Measurements from ENCODE around the gene JMY. TPM values are rescaled to one million over a fixed set of nuclear protein-coding genes. Genes with fewer than 3 reads are reported as not detected.

Gene JMY
- polyA plus RNA-seq, 1 experiment = 2.1 TPM

- ChIA-PET CTCF (no interaction called here), POLR2A (no interaction called here)
- Histone ChIP-seq H3K36me3 (ENCODE audit: control insufficient read depth, insufficient read depth, low read length) (no peaks in the 10 kb centered on the region), H3K27me3 (ENCODE audit: control insufficient read depth, insufficient read depth, low read length) (no peaks in the 10 kb centered on the region), H3K4me3 (ENCODE audit: low read depth, low read length) (no peak overlapping the region)
- no peak for DNase-seq (ENCODE audit: low read depth)
- no peak for TF ChIP-seq CTCF (IDR thresholded peaks at IDR 0.05; ENCODE audit: insufficient read depth, low read depth, low read length)
Observed at GRCh38 chr5:79206541-79206940, 29.4 kb upstream of the JMY start.

GRCh38 chr5:79209505-79209904 lies 26.4 kb upstream of the JMY start:
- POLR2A ChIA-PET = no interaction called here
- H3K36me3 ChIP-seq (ENCODE audit: control insufficient read depth, insufficient read depth, low read length) = no peaks in the 10 kb centered on the region
- no peak for TF ChIP-seq CTCF (IDR thresholded peaks at IDR 0.05; ENCODE audit: insufficient read depth, low read depth, low read length)
- CTCF ChIA-PET = interaction anchor here (0.5 to 0.6 kb wide), 3 partner anchors 20 to 300 kb away, joined by 3 read pairs; no protein-coding TSS in a partner anchor
- DNase-seq (ENCODE audit: low read depth) = no peak
- H3K4me3 ChIP-seq (ENCODE audit: low read depth, low read length) = no peak overlapping the region
- H3K27me3 ChIP-seq (ENCODE audit: control insufficient read depth, insufficient read depth, low read length) = no peaks in the 10 kb centered on the region

- ChIA-PET CTCF (no interaction called here), POLR2A (no interaction called here)
- no peak for DNase-seq (ENCODE audit: low read depth)
- TF ChIP-seq CTCF (IDR thresholded peaks at IDR 0.05; ENCODE audit: insufficient read depth, low read depth, low read length) = no peak
- no peak overlapping the region for H3K4me3 ChIP-seq (ENCODE audit: low read depth, low read length)
- H3K36me3 ChIP-seq (ENCODE audit: control insufficient read depth, insufficient read depth, low read length) = no peaks in the 10 kb centered on the region
- no peaks in the 10 kb centered on the region for H3K27me3 ChIP-seq (ENCODE audit: control insufficient read depth, insufficient read depth, low read length)
Observed at GRCh38 chr5:79224286-79224984, 11.5 kb upstream of the JMY start.

GRCh38 chr5:79225026-79225425 lies 10.9 kb upstream of the JMY start:
- no peak for DNase-seq (ENCODE audit: low read depth)
- ChIA-PET POLR2A (no interaction called here), CTCF (no interaction called here)
- no peaks in the 10 kb centered on the region for H3K36me3 ChIP-seq (ENCODE audit: control insufficient read depth, insufficient read depth, low read length)
- no peak for TF ChIP-seq CTCF (IDR thresholded peaks at IDR 0.05; ENCODE audit: insufficient read depth, low read depth, low read length)
- no peaks in the 10 kb centered on the region for H3K27me3 ChIP-seq (ENCODE audit: control insufficient read depth, insufficient read depth, low read length)
- H3K4me3 ChIP-seq (ENCODE audit: low read depth, low read length) = no peak overlapping the region

- ChIA-PET CTCF (interaction anchor here (1.2 kb wide), 1 partner anchor 9 kb away, joined by 3 read pairs; no protein-coding TSS in a partner anchor), POLR2A (no interaction called here)
- H3K36me3 ChIP-seq (ENCODE audit: control insufficient read depth, insufficient read depth, low read length) = no peaks in the 10 kb centered on the region
- H3K4me3 ChIP-seq (ENCODE audit: low read depth, low read length) = no peak overlapping the region
- no peak for DNase-seq (ENCODE audit: low read depth)
- H3K27me3 ChIP-seq (ENCODE audit: control insufficient read depth, insufficient read depth, low read length) = no peaks in the 10 kb centered on the region
- no peak for TF ChIP-seq CTCF (IDR thresholded peaks at IDR 0.05; ENCODE audit: insufficient read depth, low read depth, low read length)
Observed at GRCh38 chr5:79225441-79225840, 10.5 kb upstream of the JMY start.
